NCI-H1048 (cell line): ENCODE data around the gene FOXR1.

ENCODE experiments used
- DNase-seq: peaks from one replicate; lab custom pipeline; 2025; lab: John Stamatoyannopoulos, UW

Gene FOXR1

GRCh38 chr11:118971646-118972045, at the start of gene FOXR1:
Gene FOXR1, plus strand, starts transcription at chr11:118971761. Its CDS starts 171 bp downstream, at chr11:118971932.
- DNase-seq: no peak

GRCh38 chr11:118921929-118922744, 49.4 kb upstream of the FOXR1 start:
- DNase-seq: no peak

DNA sequence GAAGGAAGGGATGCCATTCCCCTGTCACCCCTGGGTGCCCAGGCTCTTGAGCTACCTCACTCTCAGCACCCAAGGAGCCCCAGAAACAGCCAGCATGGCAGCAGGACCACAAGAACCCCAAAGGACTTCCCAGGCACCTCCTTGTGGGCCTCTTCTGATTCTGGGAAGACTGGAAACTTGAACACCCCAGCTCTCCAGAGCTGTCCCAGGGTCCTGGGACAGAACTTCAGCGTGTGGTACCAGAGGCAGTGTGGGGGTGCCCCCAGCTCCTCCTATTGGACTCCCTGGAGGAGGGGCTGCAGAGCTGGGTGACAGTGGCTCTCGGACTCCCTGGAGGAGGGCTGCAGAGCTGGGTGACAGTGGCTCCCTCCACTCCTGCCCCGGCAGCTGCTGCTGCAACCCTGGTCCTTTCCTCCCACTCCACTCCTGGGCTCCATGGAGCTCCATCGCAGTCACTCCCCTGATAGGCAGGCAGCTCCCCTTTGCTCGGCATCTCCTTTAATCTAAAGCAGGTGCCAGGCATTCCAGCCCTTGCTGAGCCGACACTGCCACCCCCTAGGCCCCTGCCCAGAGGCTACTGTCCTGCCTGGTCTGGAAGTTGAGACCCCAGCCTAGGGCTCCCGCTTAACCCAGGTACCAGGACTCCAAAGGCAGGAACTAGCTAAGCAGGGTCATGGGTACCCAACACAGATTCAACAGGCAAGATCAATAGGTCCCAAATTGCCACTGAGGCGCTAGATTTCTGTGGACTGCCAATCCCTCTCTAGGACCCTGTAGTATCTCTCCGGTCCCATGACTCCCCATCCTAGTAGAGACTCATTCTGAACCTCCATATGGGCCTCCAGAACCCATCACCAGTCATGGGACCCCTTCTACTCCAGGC, 48.6 kb upstream of the FOXR1 start:
- no peak for DNase-seq

DNA sequence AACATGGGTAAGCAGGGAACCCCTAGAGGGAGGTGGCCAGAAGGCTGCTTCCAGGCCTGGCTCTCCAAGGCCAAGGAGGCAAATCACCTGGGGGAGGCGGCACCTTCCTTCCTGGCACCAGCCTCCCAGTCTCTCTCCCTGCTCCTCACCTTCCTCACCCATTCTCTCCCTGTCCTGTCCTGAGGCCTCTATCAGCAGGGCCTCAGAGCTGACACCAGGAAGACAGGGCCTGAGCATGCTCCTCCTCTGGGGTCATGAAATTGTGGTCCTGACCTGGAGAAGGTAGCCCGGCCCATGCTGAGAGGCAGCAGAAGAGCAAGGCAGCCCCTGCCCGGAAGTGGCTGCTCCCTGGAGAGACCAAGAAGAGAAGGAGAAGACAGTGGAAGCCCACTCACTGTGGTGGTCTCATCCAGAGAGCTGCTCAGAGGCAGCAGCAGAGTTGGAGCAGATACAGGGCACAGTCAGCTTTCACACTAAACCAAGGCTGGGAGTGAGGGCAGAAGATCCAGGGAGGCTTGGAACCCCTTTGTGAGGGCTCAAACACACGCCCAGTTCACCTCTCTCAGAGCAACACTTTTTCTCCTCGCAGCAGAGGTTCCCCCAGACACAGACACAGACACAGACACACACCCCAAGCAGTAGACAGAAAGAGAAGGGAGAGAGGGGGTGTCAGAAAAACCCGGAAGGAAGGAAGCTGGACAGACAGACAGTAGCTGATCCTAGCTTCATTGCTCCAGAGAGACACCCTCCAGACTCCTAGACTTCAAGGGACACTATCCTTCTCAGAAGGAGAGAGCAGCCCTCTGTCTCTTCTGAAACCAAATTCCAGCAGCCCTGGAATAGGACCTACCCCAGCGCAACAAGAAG, 47.6 kb upstream of the FOXR1 start:
- no peak for DNase-seq

- DNase-seq: no peak
Measured at GRCh38 chr11:118924591-118925585, 46.7 kb upstream of the FOXR1 start.

DNA sequence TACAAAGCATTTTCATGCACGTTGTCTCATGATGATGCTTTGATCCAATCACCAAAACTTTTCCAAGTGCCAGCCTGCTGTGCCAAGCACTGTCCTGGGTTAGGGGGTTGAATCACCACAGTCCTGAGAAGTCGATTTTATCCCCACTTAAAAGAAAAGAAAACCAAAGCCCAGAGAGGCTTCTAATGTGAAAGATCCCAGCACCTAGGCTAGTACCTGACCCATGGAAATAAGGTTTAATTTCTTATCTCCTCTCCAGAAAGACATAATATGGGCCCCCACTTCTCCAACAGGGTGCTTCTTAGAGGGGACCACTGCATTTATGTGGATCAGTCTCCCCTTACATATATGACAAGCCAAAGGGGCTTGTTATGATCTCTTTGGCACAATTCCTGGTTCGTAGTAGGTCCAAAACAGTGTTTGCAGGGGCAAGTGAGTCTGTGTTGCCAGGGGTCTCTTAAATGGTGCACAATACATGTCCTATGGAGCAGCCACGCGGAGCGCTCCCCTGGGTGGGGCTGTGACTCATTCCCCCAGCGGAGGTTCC, 43.9 kb upstream of the FOXR1 start:
- DNase-seq: no peak

DNA sequence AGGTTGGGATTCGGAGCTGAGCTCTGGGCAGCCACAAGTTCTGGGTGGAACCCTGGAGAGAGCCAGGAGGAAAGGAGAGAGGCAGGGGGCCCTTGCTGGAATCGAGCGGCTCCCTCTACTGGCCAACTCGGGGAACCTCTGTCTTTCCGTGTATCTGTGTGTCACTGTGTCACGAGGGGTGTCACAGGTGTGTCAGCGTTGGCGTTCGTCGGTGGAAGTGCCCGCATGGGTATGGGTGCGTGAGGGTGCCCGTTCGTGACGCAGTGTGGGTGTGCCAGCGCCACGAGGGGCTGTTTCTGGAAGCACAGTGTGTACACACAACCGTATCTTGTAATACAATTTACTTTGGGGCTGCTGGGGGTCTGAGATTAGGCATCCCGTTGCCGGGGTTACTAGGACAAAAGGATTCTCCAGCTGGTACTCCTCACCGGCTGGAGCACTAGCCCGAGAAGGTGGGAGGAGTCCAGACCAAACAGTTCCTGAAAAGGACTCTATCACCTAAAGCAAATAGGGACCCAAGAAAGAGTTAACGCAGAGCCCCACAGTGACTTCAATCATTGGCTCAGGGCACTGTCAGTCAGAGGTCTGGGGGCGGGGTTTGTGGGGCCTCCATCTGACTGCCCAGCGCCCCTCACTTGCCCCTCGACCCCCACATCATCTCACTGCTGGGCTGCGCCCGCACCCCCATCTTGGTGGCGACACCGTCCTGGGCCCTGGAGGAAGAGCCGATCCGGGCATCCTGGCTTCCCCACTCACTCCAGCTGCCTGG, 43.3 kb upstream of the FOXR1 start:
- DNase-seq: peak; percentile 85

GRCh38 chr11:118928870-118929500, 42.6 kb upstream of the FOXR1 start:
- no peak for DNase-seq

DNA sequence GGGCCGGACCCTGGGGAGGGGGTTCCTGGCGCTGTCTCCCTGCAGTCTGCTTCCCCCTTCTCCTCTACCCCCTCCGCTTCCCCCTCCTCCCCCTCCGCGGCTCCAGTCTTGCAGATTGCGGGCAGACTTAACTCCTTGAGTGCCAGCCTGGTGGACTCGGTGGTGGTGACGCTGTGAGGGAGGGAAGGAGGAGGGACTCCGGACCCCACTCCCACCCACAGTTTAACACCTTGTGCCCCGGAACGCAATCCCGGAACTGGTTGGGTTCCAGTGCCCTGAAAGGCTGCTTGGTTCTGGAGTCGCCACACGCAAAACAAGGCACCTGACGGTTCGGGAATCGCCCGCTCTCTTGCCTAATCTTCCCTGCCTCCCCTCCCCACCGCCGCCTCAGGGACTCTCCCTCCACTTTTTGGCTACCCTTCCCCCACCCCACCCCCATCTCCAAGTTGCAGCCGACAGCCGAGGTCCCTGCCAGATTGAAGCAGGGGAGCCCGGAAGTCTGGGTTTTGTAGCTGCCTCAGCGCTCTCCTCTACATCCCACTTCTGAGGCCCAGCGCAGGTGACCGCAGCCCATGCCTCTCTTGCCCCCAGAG, 42.0 kb upstream of the FOXR1 start:
- peak; percentile 42 for DNase-seq

DNA sequence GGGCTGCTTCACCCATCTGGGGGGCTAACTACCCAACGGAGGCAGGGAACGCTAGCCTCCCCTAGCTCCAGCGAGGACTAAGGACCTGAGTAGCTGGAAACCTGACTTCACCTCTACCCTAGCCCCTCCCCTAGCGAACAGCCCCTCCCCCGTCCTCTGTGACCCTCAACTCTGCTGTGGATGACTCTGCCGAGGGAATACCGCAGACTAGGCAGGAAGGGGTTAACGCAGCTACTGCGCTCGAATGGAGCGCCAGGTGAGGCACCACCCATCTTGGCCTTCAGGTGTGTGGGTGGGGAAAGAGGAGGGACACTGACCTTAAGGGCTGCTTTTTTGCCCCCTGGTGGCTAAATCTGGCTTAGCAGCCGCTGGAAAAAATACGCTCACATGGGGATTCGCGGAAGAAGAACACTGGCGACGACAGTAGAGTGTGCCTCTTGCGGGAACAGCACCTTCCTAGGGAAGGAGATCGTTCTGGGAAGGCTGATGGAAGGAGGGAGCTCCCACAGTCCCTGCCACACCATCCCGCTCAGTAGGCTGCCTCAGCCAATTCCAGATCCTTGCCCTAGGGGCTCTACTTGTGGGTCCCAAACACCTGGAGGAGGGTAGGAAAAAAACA, 41.4 kb upstream of the FOXR1 start:
- peak; percentile 85 for DNase-seq

DNA sequence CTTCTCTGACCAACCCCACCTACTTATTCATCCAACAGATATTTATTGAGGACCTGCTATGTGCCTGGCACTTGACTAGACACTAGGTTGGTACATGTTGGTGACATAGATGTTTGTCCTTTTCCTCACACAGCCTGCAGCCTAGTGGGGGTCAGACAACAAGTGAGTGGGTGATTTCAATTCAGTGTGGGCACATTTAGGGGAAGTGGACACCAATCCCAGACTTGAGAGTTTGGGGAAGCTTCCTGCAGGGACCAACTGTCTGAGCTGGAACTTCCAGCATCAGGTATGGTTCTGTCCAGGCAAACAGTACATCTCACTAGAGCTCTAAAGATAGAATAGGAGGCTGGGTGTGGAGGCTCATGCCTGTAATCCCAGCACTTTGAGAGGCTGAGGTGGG, 40.0 kb upstream of the FOXR1 start:
- DNase-seq: no peak

DNA sequence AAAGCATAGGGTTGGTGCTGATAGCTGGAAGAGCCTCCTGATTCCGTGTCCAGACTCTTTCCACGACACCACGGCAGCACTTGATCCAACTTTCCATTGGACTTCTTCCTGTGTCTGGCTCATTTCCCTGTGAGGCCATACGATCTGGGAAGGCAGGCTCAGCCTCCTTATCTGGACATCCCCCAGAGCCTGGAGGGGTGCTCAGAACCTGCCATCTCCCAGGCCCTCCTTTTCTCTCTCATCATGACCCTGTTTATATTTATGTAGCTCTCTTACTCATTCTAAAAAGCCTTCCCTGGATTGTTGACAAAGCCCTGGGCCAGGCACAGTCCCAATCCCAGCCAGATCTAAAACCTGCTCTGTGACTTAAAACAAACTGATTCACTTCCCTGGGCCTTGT, 38.1 kb upstream of the FOXR1 start:
- DNase-seq: no peak

DNA sequence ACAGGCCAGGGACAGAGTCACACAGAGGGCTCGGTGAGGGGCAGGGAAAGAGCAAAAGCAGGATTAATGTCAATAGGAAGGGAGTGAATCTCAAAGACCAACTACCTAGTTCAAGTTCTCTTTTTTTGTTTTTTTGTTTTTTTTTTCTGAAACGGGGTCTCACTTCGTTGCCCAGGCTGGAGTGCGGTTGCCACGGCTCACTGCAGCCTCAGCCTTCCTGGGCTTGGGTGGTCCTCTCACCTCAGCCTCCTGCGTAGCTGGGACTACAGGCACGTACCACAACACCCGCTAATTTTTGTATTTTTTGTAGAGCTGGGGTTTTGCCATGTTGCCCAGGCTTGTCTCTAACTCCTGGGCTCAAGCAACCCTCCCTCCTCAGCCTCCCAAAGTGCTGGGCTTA, 36.2 kb upstream of the FOXR1 start:
- no peak for DNase-seq

GRCh38 chr11:118938491-118939403, 32.8 kb upstream of the FOXR1 start:
- DNase-seq: no peak

GRCh38 chr11:118939404-118939915, 32.1 kb upstream of the FOXR1 start:
- DNase-seq: no peak

DNA sequence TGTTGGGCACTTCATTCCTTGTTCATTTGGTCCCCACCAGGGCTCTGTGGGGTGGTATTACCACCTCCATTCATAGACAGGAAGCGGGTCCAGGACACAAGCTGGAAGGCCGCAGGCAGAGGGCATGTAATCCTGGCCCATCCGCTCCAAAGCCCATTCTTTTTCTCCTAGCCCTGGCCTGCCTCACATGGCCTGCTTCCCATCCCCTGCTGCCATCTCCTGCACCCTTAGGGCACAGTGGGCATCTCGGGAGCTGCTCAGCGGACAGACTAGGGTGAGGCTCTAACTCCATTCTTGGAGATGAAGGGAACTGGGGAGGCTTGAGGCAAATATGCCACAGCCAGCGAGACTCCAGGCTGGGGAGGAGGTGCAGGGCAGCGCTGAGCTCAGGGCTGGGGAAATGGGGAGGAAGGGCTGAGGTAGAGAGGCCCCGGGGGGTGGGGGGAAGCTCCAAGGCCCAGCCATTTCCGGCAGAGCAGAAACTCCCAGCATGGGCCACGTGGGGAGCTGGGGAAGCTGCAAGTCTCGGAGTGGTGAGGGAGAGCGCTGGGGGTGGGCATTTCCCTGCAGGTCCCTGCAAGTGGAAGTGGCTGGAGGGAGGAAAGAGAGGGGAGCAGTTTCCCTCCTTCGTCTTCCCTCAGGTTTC, 31.5 kb upstream of the FOXR1 start:
- no peak for DNase-seq

DNA sequence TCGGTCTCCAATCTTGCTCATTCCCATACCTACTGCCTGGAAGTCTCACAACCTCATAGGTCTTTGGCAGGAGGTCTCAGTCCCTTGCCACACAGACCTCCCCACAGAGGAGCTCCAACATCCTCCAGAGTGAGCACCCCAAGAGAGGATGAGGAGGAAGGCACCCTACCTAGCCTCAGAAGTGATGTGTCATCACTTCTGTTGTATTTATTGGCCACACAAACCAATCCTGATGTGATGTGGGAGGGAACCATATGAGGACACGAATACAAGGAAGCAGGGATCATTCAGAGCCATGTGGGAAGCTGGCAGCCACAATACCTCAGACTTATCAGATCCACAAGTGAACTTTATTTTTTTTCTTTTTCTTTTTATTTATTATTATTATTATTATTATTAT, 24.5 kb upstream of the FOXR1 start:
- DNase-seq: no peak
